ENCODE data around the gene RANBP3L.

RANBP3L gene

GRCh38 chr5:36236801-36237200 lies 64.9 kb downstream of the RANBP3L start:
- TF ChIP-seq PPARA (CRISPR knock-in tag; IDR thresholded peaks at IDR 0.05; ENCODE audit: borderline replicate concordance) (no peak), ISL1 (CRISPR knock-in tag; IDR thresholded peaks at IDR 0.05) (no peak), CREB5 (CRISPR knock-in tag; IDR thresholded peaks at IDR 0.05; ENCODE audit: low read depth) (no peak), RARB (CRISPR knock-in tag; IDR thresholded peaks at IDR 0.05) (no peak)
- no peak for ATAC-seq

GRCh38 chr5:36232533-36232932 lies 69.2 kb downstream of the RANBP3L start:
- no peak for ATAC-seq
- no peak for TF ChIP-seq ZFP3 (CRISPR knock-in tag; IDR thresholded peaks at IDR 0.05)
- TF ChIP-seq ZNF70 (CRISPR knock-in tag; IDR thresholded peaks at IDR 0.05) = no peak
- no peak for TF ChIP-seq TOX (CRISPR knock-in tag; IDR thresholded peaks at IDR 0.05; ENCODE audit: borderline replicate concordance)
- no peak for TF ChIP-seq CSDC2 (CRISPR knock-in tag; IDR thresholded peaks at IDR 0.05)
- TF ChIP-seq CREB5 (CRISPR knock-in tag; IDR thresholded peaks at IDR 0.05; ENCODE audit: low read depth) = no peak
- no peak for TF ChIP-seq ZNF565 (CRISPR knock-in tag; conservative IDR thresholded peaks at IDR 0.05; ENCODE audit: low read depth)
- no peak for TF ChIP-seq ESRRG (CRISPR knock-in tag; IDR thresholded peaks at IDR 0.05)
- TF ChIP-seq GLIS3 (CRISPR knock-in tag; IDR thresholded peaks at IDR 0.05) = no peak
- no peak for TF ChIP-seq CSRNP3 (CRISPR knock-in tag; IDR thresholded peaks at IDR 0.05)
- no peak for TF ChIP-seq ZFP30 (CRISPR knock-in tag; IDR thresholded peaks at IDR 0.05)
- TF ChIP-seq ZC3H10 (CRISPR knock-in tag; IDR thresholded peaks at IDR 0.05) = no peak
- TF ChIP-seq SNAI2 (CRISPR knock-in tag; IDR thresholded peaks at IDR 0.05) = no peak
- TF ChIP-seq ISL1 (CRISPR knock-in tag; IDR thresholded peaks at IDR 0.05) = no peak

- no peak for TF ChIP-seq BACH2 (CRISPR knock-in tag; IDR thresholded peaks at IDR 0.05; ENCODE audit: borderline replicate concordance)
- TF ChIP-seq ARNTL (CRISPR knock-in tag; IDR thresholded peaks at IDR 0.05; ENCODE audit: borderline replicate concordance, low read depth) = no peak
- no peak for TF ChIP-seq POU6F1 (CRISPR knock-in tag; IDR thresholded peaks at IDR 0.05; ENCODE audit: borderline replicate concordance, low read depth)
- TF ChIP-seq ESRRG (CRISPR knock-in tag; IDR thresholded peaks at IDR 0.05) = no peak
- no peak for TF ChIP-seq ZFP30 (CRISPR knock-in tag; IDR thresholded peaks at IDR 0.05)
- no peak for TF ChIP-seq ISL1 (CRISPR knock-in tag; IDR thresholded peaks at IDR 0.05)
- ATAC-seq = no peak
These were observed 71.4 kb downstream of the RANBP3L start for GRCh38 chr5:36230151-36230790.

- no peak for ATAC-seq
- TF ChIP-seq ZC3H10 (CRISPR knock-in tag; IDR thresholded peaks at IDR 0.05) (no peak), SNAI2 (CRISPR knock-in tag; IDR thresholded peaks at IDR 0.05) (no peak), TSHZ2 (CRISPR knock-in tag; IDR thresholded peaks at IDR 0.05) (no peak), ARNTL (CRISPR knock-in tag; IDR thresholded peaks at IDR 0.05; ENCODE audit: borderline replicate concordance, low read depth) (no peak), ZNF565 (CRISPR knock-in tag; conservative IDR thresholded peaks at IDR 0.05; ENCODE audit: low read depth) (no peak), CSDC2 (CRISPR knock-in tag; IDR thresholded peaks at IDR 0.05) (no peak), PPARA (CRISPR knock-in tag; IDR thresholded peaks at IDR 0.05; ENCODE audit: borderline replicate concordance) (no peak), ZFP3 (CRISPR knock-in tag; IDR thresholded peaks at IDR 0.05) (no peak), TOX (CRISPR knock-in tag; IDR thresholded peaks at IDR 0.05; ENCODE audit: borderline replicate concordance) (no peak), ISL1 (CRISPR knock-in tag; IDR thresholded peaks at IDR 0.05) (no peak), BACH2 (CRISPR knock-in tag; IDR thresholded peaks at IDR 0.05; ENCODE audit: borderline replicate concordance) (no peak)
These were observed 73.2 kb downstream of the RANBP3L start for GRCh38 chr5:36228505-36228904.
